Skin epidermis (tissue), 12 donors: Measurements from ENCODE around the gene DBNL.

Experiments
- H3K27ac ChIP-seq, 21 experiments: fragments of 200-600 bp; sonication (generic) in 11 of 21; one replicate each; pipeline ENCODE4 v1.5.0; 2020; ENCODE audit warnings: mild to moderate bottlenecking in 3 of 21, inconsistent platforms in 2 of 21, moderate library complexity in 2 of 21
- H3K4me3 ChIP-seq, 7 experiments: fragments of 200-600 bp; sonication (generic) in 2 of 7; one replicate each; pipeline ENCODE4 v1.5.0; 2020; ENCODE audit warnings: inconsistent platforms in 2 of 7, mild to moderate bottlenecking in 2 of 7, moderate library complexity in 1 of 7

DBNL gene

DNA sequence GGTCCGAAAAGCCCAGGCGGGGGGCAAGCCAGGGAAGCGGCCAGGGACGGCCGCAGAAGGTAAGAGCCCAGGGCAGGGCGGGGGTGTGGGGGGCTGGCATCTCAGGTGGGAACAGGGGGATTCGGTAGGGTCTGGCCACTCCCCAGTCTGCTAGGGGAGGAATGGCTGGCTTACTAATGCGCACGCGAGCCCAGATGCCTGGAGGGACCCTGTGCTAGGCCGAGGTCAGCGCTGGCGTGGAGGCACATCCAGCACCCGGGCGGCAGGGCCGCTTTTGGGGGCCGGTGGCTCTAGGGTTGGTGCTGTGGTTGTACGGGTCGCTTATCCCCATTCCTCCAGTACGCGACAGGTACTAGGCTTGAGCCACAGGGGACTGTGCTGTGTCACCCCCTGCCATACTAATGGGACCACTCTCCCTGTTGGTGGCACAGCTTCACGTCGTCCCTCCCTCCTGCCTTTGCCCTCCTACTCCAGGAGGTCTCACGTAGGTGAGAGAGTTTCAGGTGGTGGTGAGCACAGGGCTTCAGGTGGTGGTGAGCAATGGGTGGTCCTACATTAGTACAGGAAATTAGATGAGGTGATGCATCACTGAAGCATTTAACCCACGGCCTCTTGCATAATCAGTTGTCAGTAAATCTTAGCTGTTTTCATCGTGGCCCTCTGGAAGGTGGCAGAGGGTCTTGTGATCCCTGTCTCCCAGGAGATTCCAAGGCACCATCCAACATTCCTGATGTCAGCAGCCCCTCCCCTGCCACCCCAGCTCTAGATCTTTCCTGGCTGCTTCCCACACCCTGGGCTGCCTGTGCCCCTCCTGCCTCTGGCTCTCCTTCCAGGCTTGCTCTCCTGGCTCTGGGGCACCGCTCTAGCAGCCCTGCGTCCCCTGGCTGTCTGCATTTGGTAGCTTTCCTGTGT is 60.6 kb downstream of the DBNL start:
- peak overlapping the region; percentile 42 to 60 (median 44) for H3K4me3 ChIP-seq
- peak overlapping the region; percentile 51 to 99 (median 90) for H3K27ac ChIP-seq

GRCh38 chr7:44105832-44106231 is 61.3 kb downstream of the DBNL start:
- Histone ChIP-seq H3K27ac (peak overlapping the region in 20 of 21 experiments; percentile 81 to 99 (median 90)), H3K4me3 (peak overlapping the region; percentile 42 to 60 (median 44))

DNA sequence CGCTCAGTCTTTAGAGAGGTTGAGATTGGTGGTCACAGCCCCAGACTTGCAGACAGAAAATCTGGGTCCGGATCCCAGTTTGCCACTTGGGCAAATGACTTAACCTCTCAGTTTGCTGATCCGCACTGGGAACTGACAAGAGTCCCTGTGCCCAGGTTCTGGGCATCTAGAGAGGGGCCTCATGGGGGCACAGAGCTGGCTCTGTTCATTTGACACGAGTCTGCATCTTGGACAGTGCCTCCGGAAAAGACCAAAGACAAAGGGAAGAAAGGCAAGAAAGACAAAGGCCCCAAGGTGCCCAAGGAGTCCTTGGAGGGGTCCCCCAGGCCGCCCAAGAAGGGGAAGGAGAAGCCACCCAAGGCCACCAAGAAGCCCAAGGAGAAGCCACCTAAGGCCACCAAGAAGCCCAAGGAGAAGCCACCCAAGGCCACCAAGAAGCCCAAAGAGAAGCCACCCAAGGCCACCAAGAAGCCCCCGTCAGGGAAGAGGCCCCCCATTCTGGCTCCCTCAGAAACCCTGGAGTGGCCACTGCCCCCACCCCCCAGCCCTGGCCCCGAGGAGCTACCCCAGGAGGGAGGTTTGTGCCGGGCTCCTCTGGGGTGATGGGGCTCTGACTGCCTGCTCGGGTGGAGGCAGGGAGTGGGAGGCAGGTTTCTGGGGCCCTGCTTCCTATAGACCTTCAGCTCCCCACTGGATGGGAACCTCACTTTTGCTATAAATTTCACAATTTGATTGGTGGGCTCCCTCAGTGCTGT is 62.0 kb downstream of the DBNL start:
- H3K27ac ChIP-seq = peak overlapping the region in 18 of 21 experiments; percentile 25 to 99 (median 90)
- H3K4me3 ChIP-seq = peak overlapping the region in 6 of 7 experiments; percentile 42 to 60 (median 48)

- H3K4me3 ChIP-seq = peak overlapping the region in 5 of 7 experiments; percentile 4 to 58 (median 44)
- peak overlapping the region in 14 of 21 experiments; percentile 28 to 99 (median 90) for H3K27ac ChIP-seq
These were observed 62.8 kb downstream of the DBNL start for GRCh38 chr7:44107116-44107960.

DNA sequence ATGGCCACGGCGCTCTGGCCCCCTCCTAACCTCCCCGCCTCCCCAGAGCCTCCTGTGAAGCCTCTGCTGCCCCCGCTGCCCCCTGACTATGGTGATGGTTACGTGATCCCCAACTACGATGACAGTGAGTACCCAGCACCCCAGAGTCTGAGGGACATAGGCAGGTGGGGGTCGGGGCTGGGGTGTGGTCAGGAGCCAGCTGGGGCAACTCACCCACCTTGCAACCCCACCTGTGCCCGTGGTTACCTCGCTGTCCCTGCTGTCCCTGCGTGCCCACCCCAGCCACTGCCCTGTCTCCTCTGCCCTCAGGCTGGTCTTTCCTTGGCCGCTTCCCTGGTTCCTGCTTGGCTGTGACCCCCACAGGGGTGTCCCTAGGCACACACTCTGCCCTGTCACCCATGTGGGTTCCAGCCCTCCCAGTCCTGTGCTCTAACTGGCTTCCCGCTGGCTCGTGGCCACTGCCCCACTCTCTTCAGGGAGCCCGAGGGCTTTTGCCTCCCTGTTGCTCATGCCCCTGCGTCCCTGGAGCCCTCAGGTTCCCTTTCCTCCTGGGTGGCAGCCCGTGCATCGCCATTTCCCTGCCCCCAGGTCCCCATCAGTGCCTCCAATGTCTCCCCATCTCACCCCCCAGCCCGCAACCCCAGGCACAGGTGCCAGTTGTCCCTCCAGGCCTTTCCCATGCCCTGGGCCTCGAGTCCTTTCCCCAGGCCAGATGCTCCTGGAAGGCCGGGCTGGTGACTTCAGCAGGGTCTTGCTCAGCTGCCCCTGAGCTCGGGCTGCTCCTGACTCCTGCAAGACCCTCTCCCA is 63.7 kb downstream of the DBNL start:
- Histone ChIP-seq H3K27ac (peak overlapping the region in 9 of 21 experiments; percentile 25 to 99 (median 83)), H3K4me3 (no peak overlapping the region)

DNA sequence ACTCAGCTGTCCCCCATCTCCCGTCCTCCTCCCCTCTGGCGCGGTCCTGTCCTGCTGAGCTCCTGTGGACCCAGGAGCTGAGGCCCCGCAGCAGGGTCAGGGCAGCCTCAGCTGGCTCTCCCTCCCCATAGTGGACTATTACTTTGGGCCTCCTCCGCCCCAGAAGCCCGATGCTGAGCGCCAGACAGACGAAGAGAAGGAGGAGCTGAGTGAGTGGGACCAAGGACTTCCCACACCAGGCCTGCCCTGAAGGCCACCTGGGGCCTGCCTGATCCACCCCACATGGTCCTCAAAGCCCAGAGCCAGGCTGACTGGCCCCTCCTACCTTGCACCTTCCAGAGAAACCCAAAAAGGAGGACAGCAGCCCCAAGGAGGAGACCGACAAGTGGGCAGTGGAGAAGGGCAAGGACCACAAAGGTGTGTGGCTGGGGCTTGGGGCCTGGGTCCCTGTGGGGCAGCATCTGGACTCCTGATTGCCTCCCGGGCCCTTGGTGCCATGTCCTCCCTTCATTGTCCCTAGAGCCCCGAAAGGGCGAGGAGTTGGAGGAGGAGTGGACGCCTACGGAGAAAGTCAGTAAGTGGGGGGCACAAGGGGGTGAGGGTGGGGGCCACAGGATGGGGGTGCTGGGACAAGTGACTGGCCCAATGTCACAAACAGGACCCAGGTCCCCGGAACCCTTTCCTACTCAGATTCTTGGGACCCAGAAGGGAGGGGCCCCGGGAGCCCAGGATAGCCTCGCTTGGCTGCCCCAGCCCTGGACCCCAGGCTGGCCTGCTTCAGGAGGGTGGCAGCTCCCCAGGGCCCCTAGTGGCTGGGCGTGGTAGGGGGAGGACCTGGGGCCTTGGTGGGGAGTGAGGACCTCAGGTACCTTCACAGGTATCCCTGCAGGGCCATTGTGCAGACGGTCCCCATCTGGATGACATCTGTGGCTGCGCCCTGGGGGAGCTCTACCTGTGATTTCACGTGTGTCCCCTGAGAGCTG is 64.6 kb downstream of the DBNL start:
- peak overlapping the region in 5 of 21 experiments; percentile 6 to 47 (median 25) for H3K27ac ChIP-seq
- H3K4me3 ChIP-seq = no peak overlapping the region

DNA sequence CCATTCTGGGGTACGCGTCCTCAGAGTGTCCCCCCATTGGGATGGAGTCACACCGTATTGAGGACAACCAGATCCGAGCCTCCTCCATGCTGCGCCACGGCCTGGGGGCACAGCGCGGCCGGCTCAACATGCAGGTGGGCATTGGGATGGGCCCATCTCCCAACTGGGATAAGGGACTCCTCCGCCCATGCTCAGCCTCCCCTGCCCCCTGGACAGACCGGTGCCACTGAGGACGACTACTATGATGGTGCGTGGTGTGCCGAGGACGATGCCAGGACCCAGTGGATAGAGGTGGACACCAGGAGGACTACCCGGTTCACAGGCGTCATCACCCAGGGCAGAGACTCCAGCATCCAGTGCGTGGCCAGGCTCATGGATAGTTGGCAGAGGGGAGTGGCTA is 65.5 kb downstream of the DBNL start:
- H3K4me3 ChIP-seq = no peak overlapping the region
- H3K27ac ChIP-seq = peak overlapping the region in 2 of 21 experiments; percentile 11 to 18

DNA sequence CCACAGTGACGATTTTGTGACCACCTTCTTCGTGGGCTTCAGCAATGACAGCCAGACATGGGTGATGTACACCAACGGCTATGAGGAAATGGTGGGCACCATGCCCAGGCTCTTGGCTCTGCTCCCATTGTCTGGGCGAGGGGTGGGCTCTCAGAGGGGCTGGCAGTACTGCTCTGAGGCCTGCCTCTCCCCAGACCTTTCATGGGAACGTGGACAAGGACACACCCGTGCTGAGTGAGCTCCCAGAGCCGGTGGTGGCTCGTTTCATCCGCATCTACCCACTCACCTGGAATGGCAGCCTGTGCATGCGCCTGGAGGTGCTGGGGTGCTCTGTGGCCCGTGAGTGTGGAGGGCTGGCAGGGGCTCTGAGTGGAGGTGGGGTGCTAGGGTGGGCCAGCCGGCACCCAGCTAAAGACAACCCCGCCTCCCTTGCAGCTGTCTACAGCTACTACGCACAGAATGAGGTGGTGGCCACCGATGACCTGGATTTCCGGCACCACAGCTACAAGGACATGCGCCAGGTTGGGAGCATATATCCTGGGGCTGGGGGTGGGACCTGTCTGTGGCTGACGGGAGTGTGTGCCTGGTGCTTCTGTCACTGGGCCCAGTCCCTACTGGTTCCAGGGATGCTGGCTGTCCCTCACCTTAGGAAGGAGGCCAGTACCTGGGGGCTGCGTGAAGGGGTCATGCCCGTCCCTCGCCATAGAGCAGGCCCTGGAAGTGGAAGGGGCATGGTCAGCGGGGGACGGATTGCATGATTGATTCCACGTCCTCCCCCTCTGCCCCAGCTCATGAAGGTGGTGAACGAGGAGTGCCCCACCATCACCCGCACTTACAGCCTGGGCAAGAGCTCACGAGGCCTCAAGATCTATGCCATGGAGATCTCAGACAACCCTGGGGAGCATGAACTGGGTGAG is 66.5 kb downstream of the DBNL start:
- H3K27ac ChIP-seq = peak overlapping the region in 3 of 21 experiments; percentile 7 to 21 (median 11)
- no peak overlapping the region for H3K4me3 ChIP-seq
